Measurements from ENCODE around the gene DOCK9.

DOCK9 gene

DNA sequence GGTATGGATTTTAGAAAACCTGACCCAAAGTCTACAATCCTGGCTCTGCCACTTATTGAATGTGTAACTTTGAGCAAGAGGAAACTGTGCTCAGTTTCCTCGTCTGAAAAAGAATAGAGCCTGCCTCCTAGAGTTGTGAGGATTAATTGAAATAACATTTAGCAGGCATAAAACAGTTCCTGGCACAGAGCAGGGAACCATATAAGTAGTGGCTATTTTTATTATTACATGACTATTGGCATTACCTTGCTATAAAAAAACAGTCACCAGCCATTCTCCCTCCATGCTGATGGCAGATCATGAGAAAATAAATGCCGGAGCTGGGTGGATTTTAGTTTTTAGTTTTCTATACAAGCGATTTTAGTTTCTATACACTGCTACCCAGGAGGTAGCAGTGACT is 5.8 kb downstream of the DOCK9 start:
- Mint-ChIP-seq H3K4me3 (no peak overlapping the region), H3K4me1 (peaks cover 75% of the 10 kb centered on the region), H3K27ac (no peak overlapping the region), H3K9me3 (no peaks in the 10 kb centered on the region), H3K36me3 (no peaks in the 10 kb centered on the region), H3K27me3 (no peaks in the 10 kb centered on the region)

DNA sequence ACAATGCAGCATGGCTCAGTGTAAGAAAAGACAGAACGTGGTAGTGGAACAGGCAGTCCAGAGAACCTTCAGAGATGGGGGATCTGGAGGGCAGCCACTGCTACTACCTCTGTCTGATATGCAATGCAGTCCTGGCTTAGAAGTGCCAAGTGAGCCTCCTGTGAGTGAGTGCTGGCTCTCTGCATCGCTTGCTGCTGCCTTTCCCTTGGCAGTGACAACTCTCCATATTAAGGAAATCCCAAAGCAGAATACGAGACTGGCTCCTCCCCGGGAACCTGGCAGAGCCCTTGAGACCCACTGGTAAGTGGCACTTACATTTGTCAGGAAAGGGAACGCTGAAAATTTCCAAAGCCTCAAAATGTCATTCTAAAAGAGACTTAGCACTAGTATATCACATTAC is 7.5 kb downstream of the DOCK9 start:
- H3K4me3 Mint-ChIP-seq, result no peak overlapping the region
- no peaks in the 10 kb centered on the region for H3K27me3 Mint-ChIP-seq
- H3K27ac Mint-ChIP-seq, result no peak overlapping the region

DNA sequence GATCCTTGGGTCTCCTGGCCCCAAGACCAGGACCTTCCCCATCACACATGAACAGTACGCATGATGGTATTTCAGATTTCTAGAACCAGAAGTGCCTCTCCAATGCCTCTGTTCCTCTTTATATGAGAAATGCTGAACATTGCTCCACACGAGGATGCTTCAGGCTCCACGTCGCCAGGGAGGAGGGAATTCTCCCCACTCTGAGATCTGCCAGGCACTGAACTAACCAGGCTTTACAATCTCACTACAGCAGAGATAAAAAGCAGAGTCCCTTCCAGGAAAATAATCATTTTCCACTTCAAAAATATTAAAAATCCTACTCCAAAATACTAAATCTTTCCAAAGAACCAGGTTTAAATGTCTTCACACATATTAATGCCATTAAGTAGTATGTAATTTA is 10.4 kb downstream of the DOCK9 start:
- Mint-ChIP-seq H3K27ac (no peak overlapping the region), H3K4me1 (peaks cover 40% of the 10 kb centered on the region)

More for the DNA sequence above, 7.5 kb downstream of the DOCK9 start:
- H3K9me3 Mint-ChIP-seq, result no peaks in the 10 kb centered on the region
- no peaks in the 10 kb centered on the region for H3K36me3 Mint-ChIP-seq
- peaks cover 57% of the 10 kb centered on the region for H3K4me1 Mint-ChIP-seq

DNA sequence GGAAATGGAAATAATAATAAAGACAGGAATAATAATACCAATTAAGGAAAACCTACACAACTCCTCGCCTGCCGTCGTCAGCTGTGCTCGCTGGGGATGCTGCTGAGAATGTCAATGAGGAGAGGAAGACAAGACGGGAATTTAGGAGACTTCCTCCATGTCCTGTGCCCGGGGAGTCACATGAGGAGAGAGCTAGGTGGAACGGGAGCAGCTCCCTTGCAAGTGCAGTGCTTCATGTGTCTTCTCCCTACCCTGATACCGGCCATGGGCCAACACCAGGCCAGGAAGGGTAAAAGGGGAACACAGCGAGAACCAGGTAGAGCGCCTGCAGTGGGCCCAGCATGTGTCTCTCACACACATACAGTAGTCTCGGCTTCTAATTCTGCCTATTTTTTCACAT is 11.8 kb downstream of the DOCK9 start:
- Mint-ChIP-seq H3K4me1 (peaks cover 41% of the 10 kb centered on the region), H3K9me3 (no peaks in the 10 kb centered on the region), H3K4me3 (no peak overlapping the region), H3K36me3 (peaks cover 2% of the 10 kb centered on the region), H3K27ac (no peak overlapping the region), H3K27me3 (no peaks in the 10 kb centered on the region)

More for the DNA sequence above, 10.4 kb downstream of the DOCK9 start:
- peaks cover 2% of the 10 kb centered on the region for H3K36me3 Mint-ChIP-seq
- H3K4me3 Mint-ChIP-seq, result no peak overlapping the region
- no peaks in the 10 kb centered on the region for H3K27me3 Mint-ChIP-seq
- no peaks in the 10 kb centered on the region for H3K9me3 Mint-ChIP-seq

DNA sequence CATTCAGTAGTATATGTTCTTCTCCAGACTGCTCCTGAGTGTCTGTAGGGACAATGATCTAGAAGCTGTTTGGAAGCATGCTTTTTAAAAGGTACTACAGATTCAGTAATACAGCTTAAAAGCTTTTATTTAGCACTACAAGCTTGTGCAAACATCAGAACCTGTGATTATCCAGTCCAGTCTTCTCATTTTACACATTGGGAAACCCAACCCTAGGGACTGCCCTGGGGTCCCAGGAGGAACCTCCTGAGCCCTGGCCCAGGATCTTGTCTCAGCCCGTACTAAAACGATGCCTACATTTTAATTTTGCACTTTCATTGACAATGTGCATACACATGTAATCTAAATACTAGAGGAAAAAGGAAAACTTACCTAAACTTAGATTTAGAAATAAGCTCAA is 12.5 kb downstream of the DOCK9 start:
- Mint-ChIP-seq H3K4me1 (peaks cover 35% of the 10 kb centered on the region), H3K27me3 (no peaks in the 10 kb centered on the region), H3K9me3 (no peaks in the 10 kb centered on the region), H3K27ac (no peak overlapping the region), H3K36me3 (peaks cover 2% of the 10 kb centered on the region), H3K4me3 (no peak overlapping the region)

DNA sequence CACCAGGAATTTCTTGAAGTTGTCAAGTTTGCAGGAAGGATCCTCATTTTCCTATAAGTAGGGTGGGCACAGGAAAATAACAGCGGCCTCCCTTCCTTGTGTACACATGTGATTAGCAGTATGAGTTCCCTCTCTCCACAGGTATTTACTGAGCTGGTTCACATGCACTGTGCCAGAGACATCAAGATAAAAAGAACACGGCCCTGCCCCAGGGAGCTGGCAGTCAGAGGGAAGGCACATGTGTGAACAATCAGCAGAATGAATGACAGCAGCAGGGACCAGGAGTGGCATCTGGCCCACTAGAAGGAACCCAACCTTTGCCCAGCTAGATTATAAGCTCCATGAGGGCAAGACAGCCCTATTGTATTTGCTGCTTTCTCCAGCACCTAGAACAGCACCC is 13.9 kb downstream of the DOCK9 start:
- Mint-ChIP-seq H3K9me3 (no peaks in the 10 kb centered on the region), H3K4me1 (peaks cover 26% of the 10 kb centered on the region), H3K27me3 (no peaks in the 10 kb centered on the region), H3K36me3 (peaks cover 6% of the 10 kb centered on the region), H3K4me3 (no peak overlapping the region), H3K27ac (no peak overlapping the region)

DNA sequence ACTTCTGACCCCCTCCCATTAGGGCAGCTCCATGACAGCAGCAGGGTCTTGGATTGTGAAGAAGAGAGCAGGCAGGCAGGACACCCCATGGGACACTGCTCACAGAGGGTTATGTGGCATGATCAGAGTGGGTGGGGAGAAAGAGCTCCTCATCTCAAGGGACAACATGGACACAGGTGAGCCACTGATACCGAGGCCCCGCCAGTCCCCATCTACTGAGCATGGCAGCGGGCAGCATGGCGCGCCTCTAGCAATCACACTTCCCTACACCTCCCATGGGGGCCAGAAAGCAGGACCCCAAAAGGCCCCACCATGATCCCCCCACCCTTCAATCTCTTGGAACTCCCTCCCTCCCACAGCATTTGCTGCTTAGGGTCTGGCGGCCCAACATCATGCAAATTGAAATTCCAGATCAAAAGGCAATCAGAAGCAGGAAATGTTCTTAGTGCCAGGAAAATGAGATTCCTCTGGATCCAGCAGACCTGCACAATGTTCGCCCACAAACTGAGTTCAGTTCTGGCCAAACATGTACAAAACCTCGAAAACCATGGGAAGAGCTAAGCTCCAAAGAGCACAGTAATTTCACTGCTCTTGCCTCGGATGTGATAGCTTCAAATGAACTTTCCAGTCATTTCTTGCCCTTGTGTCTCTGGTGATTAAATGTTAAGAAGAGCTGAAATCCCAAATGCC is 14.8 kb downstream of the DOCK9 start:
- Mint-ChIP-seq H3K36me3 (peaks cover 6% of the 10 kb centered on the region), H3K4me3 (no peak overlapping the region), H3K27ac (no peak overlapping the region), H3K27me3 (no peaks in the 10 kb centered on the region), H3K9me3 (no peaks in the 10 kb centered on the region), H3K4me1 (peaks cover 27% of the 10 kb centered on the region)

DNA sequence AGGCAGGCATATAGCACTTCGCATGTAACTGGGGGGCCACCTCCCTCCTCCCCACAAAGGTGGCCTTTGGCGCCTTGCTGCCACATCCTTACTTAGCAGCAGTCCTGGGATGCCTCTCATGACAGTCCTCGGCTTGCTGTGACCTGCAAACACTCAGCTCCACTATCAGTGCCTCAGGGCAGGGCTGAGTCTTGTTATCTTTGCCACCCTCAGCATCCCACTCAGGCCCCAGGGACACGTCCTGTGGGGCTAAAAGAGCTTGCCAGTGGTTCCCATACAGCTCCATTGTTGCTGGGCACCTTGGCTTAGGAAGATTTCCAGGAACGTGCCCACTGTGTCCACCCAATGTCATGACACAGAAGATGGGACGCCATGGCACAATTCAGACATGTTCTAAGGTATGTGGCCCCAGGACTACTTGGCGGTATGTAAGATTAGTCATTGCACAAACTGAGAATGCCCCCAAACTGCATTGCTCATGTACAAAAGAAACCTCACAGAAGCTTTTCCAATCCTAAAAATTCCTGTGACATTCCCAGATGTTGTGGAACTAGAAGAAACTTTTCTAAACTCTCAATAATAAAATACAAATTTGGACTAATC is 16.3 kb downstream of the DOCK9 start:
- H3K4me1 Mint-ChIP-seq, result peaks cover 22% of the 10 kb centered on the region
- no peak overlapping the region for H3K27ac Mint-ChIP-seq
- H3K36me3 Mint-ChIP-seq, result peaks cover 6% of the 10 kb centered on the region
- no peaks in the 10 kb centered on the region for H3K9me3 Mint-ChIP-seq
- H3K27me3 Mint-ChIP-seq, result no peaks in the 10 kb centered on the region
- H3K4me3 Mint-ChIP-seq, result no peak overlapping the region

DNA sequence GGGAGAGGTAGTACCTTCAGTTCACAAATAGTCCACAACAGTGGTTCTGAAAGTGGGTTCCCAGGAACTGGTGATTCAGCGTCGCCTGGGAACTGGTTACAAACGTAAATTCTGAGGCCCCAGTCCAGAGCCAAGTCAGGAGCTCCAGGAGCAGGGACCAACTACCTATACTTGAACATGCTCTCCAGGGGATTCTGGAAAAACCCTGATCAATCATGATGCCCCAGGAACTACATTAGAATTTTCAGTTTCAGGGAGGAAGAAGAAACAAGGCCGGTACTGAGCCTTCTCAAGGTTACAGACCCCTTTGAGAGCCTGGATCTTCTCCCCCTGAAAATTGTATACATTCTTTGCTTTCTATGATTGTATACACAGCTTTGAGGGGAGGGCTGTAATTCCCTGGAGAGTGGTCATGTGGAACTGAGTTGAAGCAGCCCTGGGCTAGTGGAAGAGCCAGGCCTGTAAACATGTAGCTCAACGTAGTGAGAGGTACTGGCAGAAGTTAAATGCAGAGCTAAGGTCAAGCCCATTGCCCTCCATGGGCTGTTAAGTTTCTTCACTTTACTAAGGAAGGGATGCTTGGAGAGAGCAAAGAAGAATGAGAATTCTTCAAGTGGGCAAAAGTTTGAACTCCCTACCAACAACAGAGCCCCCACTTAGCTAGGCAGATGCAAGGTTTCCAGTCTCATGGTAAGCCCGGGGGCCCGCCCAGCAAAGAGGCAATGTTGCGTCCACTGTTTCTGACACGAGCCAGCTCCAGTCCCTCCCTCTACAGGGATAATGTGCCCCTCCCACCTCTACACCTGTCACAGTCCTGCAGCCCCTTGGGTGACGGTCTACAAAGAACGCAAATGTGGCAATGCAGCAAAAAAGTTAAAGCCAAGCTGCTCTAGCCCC is 17.0 kb downstream of the DOCK9 start:
- no peaks in the 10 kb centered on the region for H3K9me3 Mint-ChIP-seq
- H3K4me1 Mint-ChIP-seq, result peaks cover 22% of the 10 kb centered on the region
- H3K36me3 Mint-ChIP-seq, result peaks cover 6% of the 10 kb centered on the region
- no peak overlapping the region for H3K27ac Mint-ChIP-seq
- no peak overlapping the region for H3K4me3 Mint-ChIP-seq
- no peaks in the 10 kb centered on the region for H3K27me3 Mint-ChIP-seq

DNA sequence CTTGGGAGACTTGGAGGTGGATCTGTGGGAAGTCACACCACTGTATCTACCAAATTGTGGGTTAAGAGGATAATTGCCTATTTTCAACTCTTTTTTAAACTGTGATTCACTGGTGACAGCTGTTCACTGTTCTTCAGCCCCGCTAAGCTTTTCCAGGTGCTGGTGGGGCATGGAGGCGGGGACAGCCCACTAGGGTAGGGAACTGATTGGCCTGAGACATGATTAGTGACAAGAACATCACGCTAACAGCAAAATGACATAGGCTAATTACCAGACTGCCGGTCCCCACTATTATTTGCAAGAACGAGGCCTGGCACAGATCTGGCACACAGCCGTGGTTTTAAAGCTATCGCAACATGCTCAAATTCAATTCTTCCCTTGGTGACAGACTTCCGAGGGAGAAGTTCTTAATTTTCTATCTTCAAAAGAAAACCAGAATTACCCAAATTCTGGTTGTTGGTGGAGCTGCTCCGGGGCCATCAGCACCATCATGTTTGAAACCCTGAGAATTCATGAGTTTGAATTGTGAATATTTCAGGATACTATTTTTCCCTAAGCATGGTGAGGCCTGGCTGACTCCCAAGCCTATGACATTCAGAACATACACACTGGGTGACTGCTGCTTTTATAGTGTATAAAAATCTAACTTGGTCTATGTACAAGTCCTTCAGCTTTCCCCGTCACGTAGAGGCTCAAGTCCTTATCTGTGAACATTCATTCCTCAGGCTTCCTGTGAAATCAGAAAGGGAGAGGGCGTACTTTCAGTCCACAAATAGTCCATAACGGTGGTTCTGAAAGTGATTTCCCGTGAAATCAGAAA is 17.9 kb downstream of the DOCK9 start:
- Mint-ChIP-seq H3K4me1 (peaks cover 22% of the 10 kb centered on the region), H3K27me3 (no peaks in the 10 kb centered on the region), H3K36me3 (peaks cover 8% of the 10 kb centered on the region), H3K9me3 (no peaks in the 10 kb centered on the region), H3K4me3 (no peak overlapping the region), H3K27ac (no peak overlapping the region)

DNA sequence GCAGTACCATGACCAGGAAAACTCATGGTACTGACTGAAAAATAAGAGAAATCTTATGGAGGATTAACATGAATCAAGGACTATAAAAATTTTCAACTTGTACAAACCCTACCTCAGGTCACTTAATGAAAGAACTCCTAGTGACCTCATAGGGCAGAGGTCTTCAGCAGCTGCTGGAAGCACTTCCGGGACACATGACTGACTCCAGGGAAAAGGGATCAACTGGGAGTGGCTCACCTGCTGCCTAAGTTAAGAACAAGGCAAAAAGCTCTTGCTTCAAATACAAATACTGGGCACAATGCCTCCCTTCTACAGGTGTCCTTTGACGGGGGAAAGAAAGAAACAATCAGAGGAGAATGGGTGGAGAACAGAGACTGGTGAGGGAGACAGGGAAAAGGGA is 18.6 kb downstream of the DOCK9 start:
- peaks cover 22% of the 10 kb centered on the region for H3K4me1 Mint-ChIP-seq

DNA sequence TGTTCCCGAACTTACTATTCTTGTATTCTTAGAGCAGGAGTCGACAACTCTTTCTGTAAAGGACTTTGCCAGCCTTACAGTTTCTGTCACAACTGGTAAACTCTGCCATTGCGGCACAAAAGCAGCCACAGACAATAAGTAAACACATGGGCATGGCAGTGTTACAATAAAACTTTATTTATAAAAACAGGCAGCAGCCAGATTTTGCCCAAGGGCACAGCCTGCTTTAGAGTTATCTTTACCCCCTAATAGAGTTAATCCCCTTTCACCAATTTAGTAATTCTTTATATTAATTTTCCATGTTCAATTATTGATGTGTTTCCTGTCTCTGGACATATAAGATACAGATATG is 19.4 kb downstream of the DOCK9 start:
- H3K4me1 Mint-ChIP-seq, result peaks cover 29% of the 10 kb centered on the region
- no peaks in the 10 kb centered on the region for H3K27me3 Mint-ChIP-seq
- H3K9me3 Mint-ChIP-seq, result no peaks in the 10 kb centered on the region
- H3K36me3 Mint-ChIP-seq, result peaks cover 13% of the 10 kb centered on the region
- H3K27ac Mint-ChIP-seq, result no peak overlapping the region
- H3K4me3 Mint-ChIP-seq, result no peak overlapping the region

More for the DNA sequence above, 18.6 kb downstream of the DOCK9 start:
- Mint-ChIP-seq H3K27ac (no peak overlapping the region), H3K4me3 (no peak overlapping the region), H3K36me3 (peaks cover 11% of the 10 kb centered on the region), H3K27me3 (no peaks in the 10 kb centered on the region), H3K9me3 (no peaks in the 10 kb centered on the region)

DNA sequence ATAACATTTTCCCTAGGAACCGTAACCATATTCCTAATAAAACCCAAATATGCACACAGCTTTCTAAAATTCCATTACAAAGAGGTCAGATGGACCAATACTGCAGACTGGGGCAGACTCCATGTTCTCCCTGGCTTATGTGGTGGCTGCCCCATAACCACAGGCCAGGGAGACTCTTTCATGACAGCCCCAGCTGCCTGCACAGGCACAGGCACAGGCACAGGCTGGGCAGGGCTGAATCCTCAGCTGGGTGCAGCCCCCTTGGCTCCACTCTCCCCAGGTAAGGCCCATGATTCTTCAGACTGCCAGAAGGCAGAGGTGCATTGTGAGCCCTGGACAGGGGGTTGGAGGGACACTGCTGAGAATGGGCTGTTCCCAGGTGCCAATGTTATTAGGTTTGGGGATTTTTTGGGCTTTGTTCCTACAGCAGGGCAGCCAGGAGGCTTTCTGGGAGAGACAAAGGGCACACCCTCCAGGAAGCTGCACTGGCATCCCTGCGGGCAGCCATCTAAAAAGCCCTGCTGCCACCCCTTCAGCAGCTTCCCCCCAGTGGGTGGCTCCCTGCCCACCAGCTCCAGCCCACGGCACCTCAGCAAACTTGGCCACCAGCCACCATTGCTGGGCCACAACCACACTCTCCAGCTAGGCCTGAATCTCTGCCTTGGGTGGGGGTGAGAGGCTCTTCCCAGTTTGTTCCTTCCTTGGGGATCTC is 20.0 kb downstream of the DOCK9 start:
- Mint-ChIP-seq H3K4me3 (no peak overlapping the region), H3K4me1 (peaks cover 30% of the 10 kb centered on the region), H3K9me3 (no peaks in the 10 kb centered on the region), H3K36me3 (peaks cover 13% of the 10 kb centered on the region), H3K27ac (no peak overlapping the region), H3K27me3 (no peaks in the 10 kb centered on the region)

DNA sequence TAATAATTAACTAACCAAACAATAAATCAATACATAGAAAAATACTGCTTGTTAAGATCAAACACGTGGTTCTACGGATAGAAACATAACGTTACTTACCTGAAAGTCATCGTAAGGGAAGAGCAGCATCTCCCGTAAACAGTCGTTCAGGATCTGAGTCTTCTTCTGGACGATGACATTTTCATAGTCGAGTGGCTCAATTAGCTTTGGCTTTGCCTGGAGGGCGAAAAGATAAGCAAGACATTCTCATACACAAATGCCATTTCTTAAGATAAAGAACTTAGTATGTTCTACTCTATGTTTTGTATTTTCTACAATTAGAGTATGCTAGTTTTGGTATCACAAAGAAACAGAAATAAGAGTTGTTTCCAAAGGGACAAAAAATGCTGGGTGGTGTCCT is 22.5 kb downstream of the DOCK9 start:
- H3K9me3 Mint-ChIP-seq, result no peaks in the 10 kb centered on the region
- H3K27ac Mint-ChIP-seq, result no peak overlapping the region
- peaks cover 31% of the 10 kb centered on the region for H3K4me1 Mint-ChIP-seq
- no peak overlapping the region for H3K4me3 Mint-ChIP-seq
- H3K27me3 Mint-ChIP-seq, result no peaks in the 10 kb centered on the region
- peaks cover 18% of the 10 kb centered on the region for H3K36me3 Mint-ChIP-seq

DNA sequence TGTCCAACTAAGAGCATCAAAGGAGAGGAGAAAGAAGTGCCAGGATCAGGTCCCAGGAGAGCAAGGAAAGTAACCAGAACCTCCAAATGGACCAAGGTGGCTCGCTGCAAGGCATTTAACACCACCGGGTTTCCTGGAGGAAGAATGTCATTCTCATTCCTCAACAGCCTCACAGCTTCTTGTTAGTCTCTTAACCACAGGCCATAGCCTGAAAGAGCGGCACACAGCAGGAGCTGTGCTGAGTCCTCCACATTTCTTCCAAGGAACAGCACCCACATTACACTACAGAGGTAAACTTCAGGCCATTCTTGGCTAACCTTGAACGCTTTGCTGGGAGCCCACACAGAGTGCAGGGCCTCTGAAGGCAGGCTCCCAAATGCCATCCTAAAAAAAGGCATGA is 23.6 kb downstream of the DOCK9 start:
- H3K4me1 Mint-ChIP-seq, result peaks cover 35% of the 10 kb centered on the region
- H3K27ac Mint-ChIP-seq, result no peak overlapping the region

More for the DNA sequence above, 23.6 kb downstream of the DOCK9 start:
- Mint-ChIP-seq H3K27me3 (no peaks in the 10 kb centered on the region), H3K36me3 (peaks cover 22% of the 10 kb centered on the region), H3K9me3 (no peaks in the 10 kb centered on the region), H3K4me3 (no peak overlapping the region)
